ENCODE results near the gene DNM2. TPM values are rescaled to one million over a fixed set of nuclear protein-coding genes. Genes with fewer than 3 reads are reported as not detected.

The DNM2 gene
- total RNA-seq, 6 donors from 2014 or later: 238 to 744 (median 318) TPM

GRCh38 chr19:10747674-10748073, 29.8 kb downstream of the DNM2 start:
- TF ChIP-seq POLR2AphosphoS5 (IDR thresholded peaks at IDR 0.05) (no peak), POLR2A (IDR thresholded peaks at IDR 0.05) (no peak), CTCF (IDR thresholded peaks at IDR 0.05) (no peak), EP300 (IDR thresholded peaks at IDR 0.05) (no peak)
- Histone ChIP-seq H3K9me3 (no peaks in the 10 kb centered on the region), H3K4me3 (no peak overlapping the region), H3K36me3 (no peaks in the 10 kb centered on the region), H3K4me1 (peaks cover 76 to 98% (median 83%) of the 10 kb centered on the region in 4 donors), H3K27me3 (no peaks in the 10 kb centered on the region), H3K27ac (peak overlapping the region; percentile 81 to 93 (median 90))
- ATAC-seq (ENCODE audit: low FRiP score in 2 of 2) (no peak), DNase-seq (no peak)
- WGBS, 2 donors: 83 to 88% methylated on average over 8 of the region's 8 CpGs

GRCh38 chr19:10748195-10748926, 30.5 kb downstream of the DNM2 start:
- Histone ChIP-seq H3K9me3 (no peaks in the 10 kb centered on the region), H3K36me3 (no peaks in the 10 kb centered on the region), H3K4me1 (peaks cover 76 to 98% (median 82%) of the 10 kb centered on the region in 4 donors), H3K27ac (peak overlapping the region; percentile 81 to 93 (median 90)), H3K27me3 (no peaks in the 10 kb centered on the region), H3K4me3 (no peak overlapping the region)
- WGBS, 2 donors: 89 to 90% methylated on average over 19 to 20 of the region's 20 CpGs
- ATAC-seq (ENCODE audit: low FRiP score in 2 of 2): no peak
- no peak for DNase-seq
- TF ChIP-seq CTCF (IDR thresholded peaks at IDR 0.05) (no peak), POLR2A (IDR thresholded peaks at IDR 0.05) (no peak), POLR2AphosphoS5 (IDR thresholded peaks at IDR 0.05) (no peak), EP300 (IDR thresholded peaks at IDR 0.05) (no peak)

- ATAC-seq (ENCODE audit: low FRiP score in 2 of 2): peak; percentile 32
These were observed 31.1 kb downstream of the DNM2 start for GRCh38 chr19:10748927-10749434.

GRCh38 chr19:10749435-10750384, 31.8 kb downstream of the DNM2 start:
- H3K27ac ChIP-seq: peak overlapping the region; percentile 81 to 93 (median 90)
- 81 to 88% methylated on average over 11 to 13 of the region's 13 CpGs for WGBS, 2 donors
- H3K4me3 ChIP-seq: peak overlapping the region in 1 of 4 donors; percentile 3
- H3K4me1 ChIP-seq: peaks cover 74 to 98% (median 78%) of the 10 kb centered on the region in 4 donors
- peak in 1 of 4 donors; percentile 52 for TF ChIP-seq EP300 (IDR thresholded peaks at IDR 0.05)
- TF ChIP-seq CTCF (IDR thresholded peaks at IDR 0.05): no peak
- peak in 1 of 2 donors; percentile 19 for TF ChIP-seq POLR2AphosphoS5 (IDR thresholded peaks at IDR 0.05)
- TF ChIP-seq POLR2A (IDR thresholded peaks at IDR 0.05): peak in 1 of 4 donors; percentile 64
- H3K9me3 ChIP-seq: no peaks in the 10 kb centered on the region
- ATAC-seq (ENCODE audit: low FRiP score in 2 of 2): peak; percentile 23 to 27
- no peaks in the 10 kb centered on the region for H3K36me3 ChIP-seq
- H3K27me3 ChIP-seq: no peaks in the 10 kb centered on the region
- peak in 1 of 2 donors; percentile 85 for DNase-seq

More at GRCh38 chr19:10748927-10749434, 31.1 kb downstream of the DNM2 start:
- H3K27ac ChIP-seq: peak overlapping the region; percentile 81 to 93 (median 90)
- H3K4me3 ChIP-seq: no peak overlapping the region
- H3K9me3 ChIP-seq: no peaks in the 10 kb centered on the region
- peaks cover 78 to 98% (median 82%) of the 10 kb centered on the region in 4 donors for H3K4me1 ChIP-seq
- no peaks in the 10 kb centered on the region for H3K36me3 ChIP-seq
- TF ChIP-seq CTCF (IDR thresholded peaks at IDR 0.05) (no peak), EP300 (IDR thresholded peaks at IDR 0.05) (peak in 1 of 4 donors; percentile 14)
- DNase-seq: peak in 1 of 2 donors; percentile 85
- 33 to 76% methylated on average over 3 to 10 of the region's 10 CpGs for WGBS, 2 donors
- H3K27me3 ChIP-seq: no peaks in the 10 kb centered on the region
